Lower leg skin (tissue), 4 donors: Measurements from ENCODE around the gene MYPOP. TPM values are rescaled to one million over a fixed set of nuclear protein-coding genes. Genes with fewer than 3 reads are reported as not detected.
"Not testable (repeated sequence)": the region's sequence is repeated elsewhere in the genome, so short reads cannot be mapped to it uniquely, and the experiment has no call there.

ENCODE experiments used
- DNase-seq, 2 donors: peaks; one replicate each; pipeline ENCODE4 v3.0.0-alpha.2; 2019; ENCODE audit warnings: low spot score in 2 of 2
- H3K4me3 ChIP-seq: fragments of 200-600 bp; sonication (generic); 2 replicates; pipeline ENCODE4 v1.5.1; 2017; ENCODE audit warnings: mild to moderate bottlenecking, low read depth; ENCODE audit not compliant: poor library complexity, severe bottlenecking
- CTCF ChIP-seq, 3 donors: fragments of 450-650 bp; IDR thresholded peaks; one replicate each; pipeline ENCODE4 v1.5.1; 2016; ENCODE audit warnings: antibody characterized with exemption in 3 of 3, mild to moderate bottlenecking in 3 of 3, moderate library complexity in 2 of 3
- POLR2A ChIP-seq, 2 donors: fragments of 450-650 bp; IDR thresholded peaks; one replicate each; pipeline ENCODE4 v1.6.1; 2016 to 2017; ENCODE audit warnings: antibody characterized with exemption in 2 of 2, mild to moderate bottlenecking in 1 of 2, moderate library complexity in 1 of 2
- WGBS, 2 donors: methylation state at CpG; one replicate each; pipeline ENCODE4 v1.1.5; 2018; 5-methylcytosine and 5-hydroxymethylcytosine counted together
- intact Hi-C: fragments of 100-400 bp; cut with DNase I; formaldehyde crosslinking; loops from one replicate; pipeline ENCODE4 v1.15.0; 2023; ENCODE audit warnings: low total_unique reads
- total RNA-seq, 4 donors: library from RNA; depleted of rRNA; stranded (reverse); fragments of >200 nt; gene quantifications; one replicate each; pipeline ENCODE4 v1.1.0, GENCODE V29; 2016

Gene MYPOP
- total RNA-seq, 4 donors from 2014 or later, result 2.0 to 8.0 (median 7.2) TPM

GRCh38 chr19:45899253-45899652 lies 3.2 kb downstream of the MYPOP start:
- no peak for TF ChIP-seq POLR2A (IDR thresholded peaks at IDR 0.05)
- no peak for TF ChIP-seq CTCF (IDR thresholded peaks at IDR 0.05)
- intact Hi-C loops, result no loop called here
- 94% methylated on average over 7 of the region's 7 CpGs for WGBS, 2 donors
- no peak overlapping the region for H3K4me3 ChIP-seq
- DNase-seq, result no peak

- intact Hi-C loops, result no loop called here
- no peak for DNase-seq
- TF ChIP-seq CTCF (IDR thresholded peaks at IDR 0.05) (no peak), POLR2A (IDR thresholded peaks at IDR 0.05) (no peak)
- WGBS, 2 donors, result 86 to 91% methylated on average over 8 of the region's 8 CpGs
- H3K4me3 ChIP-seq, result no peak overlapping the region
Measured at GRCh38 chr19:45897261-45897812, 5.1 kb downstream of the MYPOP start.

GRCh38 chr19:45895983-45896599 lies 6.3 kb downstream of the MYPOP start:
- intact Hi-C loops, DNase-seq, H3K4me3 ChIP-seq: not testable (repeated sequence)
- 87 to 95% methylated on average over 12 of the region's 12 CpGs for WGBS, 2 donors

- H3K4me3 ChIP-seq, result no peak overlapping the region
- 81 to 82% methylated on average over 9 of the region's 9 CpGs for WGBS, 2 donors
- intact Hi-C loops, result no loop called here
- DNase-seq, result no peak
- TF ChIP-seq POLR2A (IDR thresholded peaks at IDR 0.05) (no peak), CTCF (IDR thresholded peaks at IDR 0.05) (no peak)
Measured at GRCh38 chr19:45895519-45895972, 6.9 kb downstream of the MYPOP start.

GRCh38 chr19:45890877-45891276 lies 11.5 kb downstream of the MYPOP start:
- WGBS, 2 donors, result 87 to 89% methylated on average over 16 to 17 of the region's 17 CpGs
- H3K4me3 ChIP-seq, result no peak overlapping the region
- TF ChIP-seq CTCF (IDR thresholded peaks at IDR 0.05) (no peak), POLR2A (IDR thresholded peaks at IDR 0.05) (no peak)
- intact Hi-C loops, result no loop called here
- DNase-seq, result no peak

- TF ChIP-seq POLR2A (IDR thresholded peaks at IDR 0.05) (no peak), CTCF (IDR thresholded peaks at IDR 0.05) (no peak)
- WGBS, 2 donors, result 69 to 83% methylated on average over 6 of the region's 6 CpGs
- intact Hi-C loops, result no loop called here
- no peak for DNase-seq
- no peak overlapping the region for H3K4me3 ChIP-seq
Measured at GRCh38 chr19:45889210-45889885, 13.1 kb downstream of the MYPOP start.
